GM12873 (cell line): ENCODE data around the gene LAMTOR1.
"Not testable (repeated sequence)": the region's sequence is repeated elsewhere in the genome, so short reads cannot be mapped to it uniquely, and the experiment has no call there.

Experiments used
- TF ChIP-seq, protein P1 (sequence below): IDR thresholded peaks from 2 replicates; pipeline ENCODE4 v1.5.1; 2012; ENCODE audit warnings: low read depth, mild to moderate bottlenecking, moderate library complexity, low read length, control low read depth; ENCODE audit not compliant: insufficient read depth; ENCODE audit errors: missing control alignments

LAMTOR1 gene

DNA sequence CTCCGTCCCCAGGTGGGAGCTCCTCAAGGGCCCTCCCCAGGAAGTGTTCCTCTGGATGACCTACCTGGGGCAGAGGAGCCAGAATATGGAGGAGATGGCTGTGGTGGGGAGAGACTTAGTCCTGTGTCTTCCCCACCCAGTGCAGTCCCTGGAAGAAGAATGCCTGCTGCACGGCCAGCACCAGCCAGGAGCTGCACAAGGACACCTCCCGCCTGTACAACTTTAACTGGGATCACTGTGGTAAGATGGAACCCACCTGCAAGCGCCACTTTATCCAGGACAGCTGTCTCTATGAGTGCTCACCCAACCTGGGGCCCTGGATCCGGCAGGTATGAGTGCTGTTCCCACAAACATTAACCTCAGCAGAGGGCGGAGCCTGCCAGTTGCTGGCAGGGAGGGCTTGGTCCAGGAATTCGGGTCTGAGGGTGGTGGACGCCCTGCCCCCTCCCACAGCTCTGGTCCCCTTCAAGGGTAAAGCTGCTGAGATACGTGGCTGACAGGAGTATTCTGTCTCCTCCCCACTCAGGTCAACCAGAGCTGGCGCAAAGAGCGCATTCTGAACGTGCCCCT, 35.8 kb upstream of the LAMTOR1 start:
- TF ChIP-seq, protein P1, sequence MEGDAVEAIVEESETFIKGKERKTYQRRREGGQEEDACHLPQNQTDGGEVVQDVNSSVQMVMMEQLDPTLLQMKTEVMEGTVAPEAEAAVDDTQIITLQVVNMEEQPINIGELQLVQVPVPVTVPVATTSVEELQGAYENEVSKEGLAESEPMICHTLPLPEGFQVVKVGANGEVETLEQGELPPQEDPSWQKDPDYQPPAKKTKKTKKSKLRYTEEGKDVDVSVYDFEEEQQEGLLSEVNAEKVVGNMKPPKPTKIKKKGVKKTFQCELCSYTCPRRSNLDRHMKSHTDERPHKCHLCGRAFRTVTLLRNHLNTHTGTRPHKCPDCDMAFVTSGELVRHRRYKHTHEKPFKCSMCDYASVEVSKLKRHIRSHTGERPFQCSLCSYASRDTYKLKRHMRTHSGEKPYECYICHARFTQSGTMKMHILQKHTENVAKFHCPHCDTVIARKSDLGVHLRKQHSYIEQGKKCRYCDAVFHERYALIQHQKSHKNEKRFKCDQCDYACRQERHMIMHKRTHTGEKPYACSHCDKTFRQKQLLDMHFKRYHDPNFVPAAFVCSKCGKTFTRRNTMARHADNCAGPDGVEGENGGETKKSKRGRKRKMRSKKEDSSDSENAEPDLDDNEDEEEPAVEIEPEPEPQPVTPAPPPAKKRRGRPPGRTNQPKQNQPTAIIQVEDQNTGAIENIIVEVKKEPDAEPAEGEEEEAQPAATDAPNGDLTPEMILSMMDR = no peak

GRCh38 chr11:72136684-72137262, 33.7 kb upstream of the LAMTOR1 start:
- TF ChIP-seq, protein P1 = no peak

DNA sequence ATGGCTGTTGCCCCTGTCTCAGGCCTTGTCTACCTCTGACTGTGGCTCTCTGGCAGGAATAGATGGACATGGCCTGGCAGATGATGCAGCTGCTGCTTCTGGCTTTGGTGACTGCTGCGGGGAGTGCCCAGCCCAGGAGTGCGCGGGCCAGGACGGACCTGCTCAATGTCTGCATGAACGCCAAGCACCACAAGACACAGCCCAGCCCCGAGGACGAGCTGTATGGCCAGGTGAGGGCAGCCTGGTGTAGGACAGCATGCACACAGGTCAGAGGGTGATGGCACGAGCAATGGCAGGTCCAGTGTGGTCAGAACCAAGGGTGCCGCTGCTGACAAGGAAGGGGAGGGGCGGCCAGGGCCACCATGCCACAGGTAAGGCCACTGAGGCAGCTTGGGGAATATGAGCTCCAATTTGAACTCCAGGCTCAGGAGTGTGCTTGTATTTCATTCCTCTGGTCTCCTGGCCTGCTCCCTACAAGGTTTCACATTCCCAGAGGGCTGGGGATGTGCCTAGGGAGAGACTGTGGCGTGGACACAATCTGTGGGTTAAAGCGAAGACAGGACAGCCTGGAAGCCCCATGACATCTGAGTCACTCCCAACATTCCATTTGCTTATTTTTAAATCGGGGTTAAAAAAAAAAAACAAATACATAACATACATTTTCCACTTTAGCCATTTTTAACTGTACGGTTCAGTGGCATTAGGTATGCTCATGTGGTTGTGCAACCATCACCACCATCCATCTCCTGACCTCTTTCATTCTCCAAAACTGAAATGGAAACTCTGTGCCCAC, 33.0 kb upstream of the LAMTOR1 start:
- TF ChIP-seq, protein P1 = no peak

DNA sequence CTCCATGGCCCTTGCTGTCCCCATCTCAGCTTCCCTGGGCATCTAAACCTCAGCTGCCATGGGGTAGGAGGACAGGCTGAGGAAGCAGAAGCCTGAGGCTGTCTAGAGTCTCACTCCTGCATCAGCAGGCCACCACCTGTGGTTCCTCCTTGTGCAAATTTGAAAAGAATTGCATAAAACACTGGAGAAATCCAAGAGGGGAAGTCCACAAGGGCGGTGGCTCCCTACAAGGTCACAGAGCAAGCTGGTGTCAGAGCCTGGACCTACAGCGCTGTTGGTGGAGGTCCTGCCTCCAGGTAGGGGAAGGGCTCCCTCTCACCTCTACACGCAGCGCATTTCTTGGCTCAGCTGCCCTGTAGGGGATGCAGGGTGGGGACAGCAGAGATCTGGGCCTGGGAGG, 32.4 kb upstream of the LAMTOR1 start, which contains the start of gene FOLR3:
Gene FOLR3, plus strand, starts transcription at position 253 of the 400 bp plus-strand sequence. CDS start 228 bp downstream, outside the sequence.
- TF ChIP-seq, protein P1 = not testable (repeated sequence)

DNA sequence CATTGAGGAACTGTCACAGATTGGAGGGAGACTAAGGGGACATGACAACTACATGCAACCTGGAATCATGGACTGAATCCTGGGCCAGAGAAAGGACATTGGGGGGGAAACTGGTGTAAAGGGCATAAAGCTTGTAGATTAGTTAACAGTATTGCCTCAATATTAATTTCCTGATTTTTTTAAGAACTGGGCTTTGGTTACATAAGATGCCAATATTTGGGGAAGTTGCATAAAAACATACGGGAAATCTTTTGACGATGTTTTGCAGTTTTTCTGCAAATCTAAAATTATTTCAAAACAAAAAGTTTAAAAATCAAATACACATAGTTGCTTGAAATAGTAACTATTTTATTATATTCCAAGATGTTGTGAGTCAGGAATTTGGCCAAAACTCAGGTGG, 29.5 kb upstream of the LAMTOR1 start:
- TF ChIP-seq, protein P1 = no peak

GRCh38 chr11:72129381-72129780, 26.3 kb upstream of the LAMTOR1 start:
- TF ChIP-seq, protein P1 = no peak

GRCh38 chr11:72127923-72128322, 24.8 kb upstream of the LAMTOR1 start:
- TF ChIP-seq, protein P1 = no peak
